CD4-positive, CD25-positive, alpha-beta regulatory T cell (primary cell): Measurements from ENCODE around the gene RGMA. TPM values are rescaled to one million over a fixed set of nuclear protein-coding genes. Genes with fewer than 3 reads are reported as not detected.

Source experiments
- ATAC-seq, 2 donors: fragments of 150-1000 bp; cut with Tn5 transposase; one replicate each; pipeline ENCODE4 v1.10.0; 2021; ENCODE audit warnings: low read depth in 2 of 2, moderate number of reproducible peaks in 2 of 2, moderate library complexity in 1 of 2
- DNase-seq, 3 donors: peaks; one replicate each; pipeline versions ENCODE4 v3.0.0 to v3.0.0-alpha.2; 2012 to 2022; ENCODE audit warnings: mixed read lengths in 1 of 3
- H3K27ac ChIP-seq: one replicate; pipeline ENCODE4 v1.7.0; 2013; ENCODE audit warnings: mild to moderate bottlenecking, low read length; ENCODE audit not compliant: insufficient read depth, poor library complexity, severe bottlenecking
- H3K27me3 ChIP-seq: one replicate; pipeline ENCODE4 v1.7.0; 2013; ENCODE audit warnings: low read length; ENCODE audit not compliant: control insufficient read depth, insufficient read depth
- H3K36me3 ChIP-seq: one replicate; pipeline ENCODE4 v1.7.0; 2013; ENCODE audit warnings: mild to moderate bottlenecking, low read length, moderate library complexity; ENCODE audit not compliant: control insufficient read depth, insufficient read depth
- H3K4me1 ChIP-seq: 2 replicates; pipeline ENCODE4 v1.7.0; 2013; ENCODE audit warnings: mild to moderate bottlenecking, low read length; ENCODE audit not compliant: insufficient read depth, control insufficient read depth, poor library complexity, severe bottlenecking
- H3K4me3 ChIP-seq: one replicate; pipeline ENCODE4 v1.7.0; 2013; ENCODE audit warnings: low read depth, mild to moderate bottlenecking, low read length, moderate library complexity
- H3K9me3 ChIP-seq, 2 experiments: 1 replicate in 1 of 2; 2 replicates in 1 of 2; pipeline ENCODE4 v1.7.0; 2013; ENCODE audit warnings: low read length in 2 of 2, mild to moderate bottlenecking in 1 of 2, moderate library complexity in 1 of 2; ENCODE audit not compliant: control insufficient read depth in 2 of 2
- H3K27ac Mint-ChIP-seq, 3 donors: one replicate each; pipeline ENCODE4 v1.8.0; 2020 to 2022; ENCODE audit warnings: mild to moderate bottlenecking in 3 of 3, mixed read lengths in 3 of 3, moderate library complexity in 2 of 3
- H3K27me3 Mint-ChIP-seq: one replicate; pipeline ENCODE4 v1.8.0; 2022; ENCODE audit warnings: mild to moderate bottlenecking, mixed read lengths
- H3K36me3 Mint-ChIP-seq: one replicate; pipeline ENCODE4 v1.8.0; 2020; ENCODE audit warnings: mixed read lengths
- H3K4me1 Mint-ChIP-seq, 4 donors: one replicate each; pipeline ENCODE4 v1.8.0; 2020 to 2022; ENCODE audit warnings: mixed read lengths in 4 of 4, mild to moderate bottlenecking in 1 of 4
- H3K4me3 Mint-ChIP-seq, 4 donors: one replicate each; pipeline ENCODE4 v1.8.0; 2020 to 2022; ENCODE audit warnings: mild to moderate bottlenecking in 4 of 4, mixed read lengths in 4 of 4, moderate library complexity in 3 of 4
- H3K9me3 Mint-ChIP-seq, 7 donors: one replicate each; pipeline ENCODE4 v1.8.0; 2020 to 2022; ENCODE audit warnings: mixed read lengths in 7 of 7, mild to moderate bottlenecking in 3 of 7, moderate library complexity in 2 of 7
- polyA plus RNA-seq, 4 donors: library from polyadenylated mRNA; unstranded; fragments of 300-500 nt; fragmentation: Illumina TruSeq; gene quantifications; one replicate each; pipeline ENCODE4 v1.2.3, GENCODE V29; 2021
- total RNA-seq: library from RNA; stranded (reverse); gene quantifications from one replicate; pipeline ENCODE4 v1.2.3, GENCODE V29; 2022

The RGMA gene
- total and polyA plus RNA-seq, 5 donors from 2014 or later = 0.49 TPM; not detected in 4

GRCh38 chr15:93091465-93091864 lies 2.5 kb upstream of the RGMA start:
- Histone ChIP-seq H3K4me3 (no peak overlapping the region), H3K9me3 (no peaks in the 10 kb centered on the region), H3K27me3 (peaks cover 24% of the 10 kb centered on the region), H3K36me3 (no peaks in the 10 kb centered on the region), H3K27ac (no peak overlapping the region), H3K4me1 (peaks cover 15% of the 10 kb centered on the region)
- Mint-ChIP-seq H3K36me3 (peaks cover 5% of the 10 kb centered on the region), H3K4me1 (peaks cover 5 to 21% (median 10%) of the 10 kb centered on the region in 4 donors), H3K27me3 (peaks cover 41% of the 10 kb centered on the region), H3K4me3 (no peak overlapping the region), H3K27ac (no peak overlapping the region), H3K9me3 (peaks cover 0 to 5% (median 0%) of the 10 kb centered on the region in 7 donors)
- DNase-seq (no peak), ATAC-seq (no peak)

- peak overlapping the region; percentile 61 to 81 (median 78) for H3K4me3 Mint-ChIP-seq
- ATAC-seq = no peak
- H3K4me3 ChIP-seq = no peak overlapping the region
- peaks cover 15% of the 10 kb centered on the region for H3K4me1 ChIP-seq
- peaks cover 5 to 21% (median 10%) of the 10 kb centered on the region in 4 donors for H3K4me1 Mint-ChIP-seq
- H3K27me3 ChIP-seq = peaks cover 37% of the 10 kb centered on the region
- no peaks in the 10 kb centered on the region for H3K36me3 ChIP-seq
- H3K36me3 Mint-ChIP-seq = peaks cover 5% of the 10 kb centered on the region
- DNase-seq = no peak
- H3K27ac Mint-ChIP-seq = no peak overlapping the region
- H3K27ac ChIP-seq = no peak overlapping the region
- peaks cover 53% of the 10 kb centered on the region for H3K27me3 Mint-ChIP-seq
- H3K9me3 Mint-ChIP-seq = peaks cover 0 to 5% (median 0%) of the 10 kb centered on the region in 7 donors
- no peaks in the 10 kb centered on the region for H3K9me3 ChIP-seq
These were observed 805 bp upstream of the RGMA start for GRCh38 chr15:93089727-93090305.

- Histone ChIP-seq H3K27me3 (peaks cover 43% of the 10 kb centered on the region), H3K4me3 (peak overlapping the region; percentile 37), H3K27ac (no peak overlapping the region), H3K4me1 (peaks cover 15% of the 10 kb centered on the region), H3K9me3 (no peaks in the 10 kb centered on the region), H3K36me3 (no peaks in the 10 kb centered on the region)
- H3K4me3 Mint-ChIP-seq = peak overlapping the region; percentile 47 to 88 (median 80)
- H3K27me3 Mint-ChIP-seq = peaks cover 61% of the 10 kb centered on the region
- peaks cover 0 to 5% (median 0%) of the 10 kb centered on the region in 7 donors for H3K9me3 Mint-ChIP-seq
- peaks cover 5 to 21% (median 10%) of the 10 kb centered on the region in 4 donors for H3K4me1 Mint-ChIP-seq
- no peak overlapping the region for H3K27ac Mint-ChIP-seq
- H3K36me3 Mint-ChIP-seq = peaks cover 5% of the 10 kb centered on the region
- DNase-seq (peak in 1 of 3 donors; percentile 6), ATAC-seq (no peak)
These were observed 621 bp downstream of the RGMA start for GRCh38 chr15:93088200-93088980.

- H3K36me3 ChIP-seq = no peaks in the 10 kb centered on the region
- H3K27me3 Mint-ChIP-seq = peaks cover 64% of the 10 kb centered on the region
- peak; percentile 18 to 73 (median 57) for DNase-seq
- H3K27ac ChIP-seq = no peak overlapping the region
- H3K9me3 Mint-ChIP-seq = peaks cover 0 to 5% (median 0%) of the 10 kb centered on the region in 7 donors
- H3K4me3 ChIP-seq = peak overlapping the region; percentile 37
- peaks cover 5 to 21% (median 10%) of the 10 kb centered on the region in 4 donors for H3K4me1 Mint-ChIP-seq
- H3K27ac Mint-ChIP-seq = no peak overlapping the region
- ATAC-seq = peak in 1 of 2 donors; percentile 46
- peak overlapping the region; percentile 47 to 88 (median 80) for H3K4me3 Mint-ChIP-seq
- H3K4me1 ChIP-seq = peaks cover 15% of the 10 kb centered on the region
- H3K36me3 Mint-ChIP-seq = peaks cover 5% of the 10 kb centered on the region
- H3K9me3 ChIP-seq = no peaks in the 10 kb centered on the region
- H3K27me3 ChIP-seq = peaks cover 43% of the 10 kb centered on the region
These were observed 1.2 kb downstream of the RGMA start for GRCh38 chr15:93087825-93088199.

- Histone ChIP-seq H3K36me3 (no peaks in the 10 kb centered on the region), H3K27me3 (peaks cover 43% of the 10 kb centered on the region), H3K9me3 (no peaks in the 10 kb centered on the region), H3K4me1 (peaks cover 15% of the 10 kb centered on the region), H3K4me3 (no peak overlapping the region), H3K27ac (no peak overlapping the region)
- Mint-ChIP-seq H3K27me3 (peaks cover 68% of the 10 kb centered on the region), H3K4me3 (peak overlapping the region in 1 of 4 donors; percentile 46), H3K9me3 (peaks cover 0 to 5% (median 0%) of the 10 kb centered on the region in 7 donors), H3K36me3 (peaks cover 5% of the 10 kb centered on the region), H3K4me1 (peaks cover 5 to 21% (median 10%) of the 10 kb centered on the region in 4 donors), H3K27ac (no peak overlapping the region)
- DNase-seq (no peak), ATAC-seq (no peak)
These were observed 2.2 kb downstream of the RGMA start for GRCh38 chr15:93086791-93087190.

- H3K4me1 ChIP-seq = peaks cover 15% of the 10 kb centered on the region
- peaks cover 44% of the 10 kb centered on the region for H3K27me3 ChIP-seq
- H3K36me3 Mint-ChIP-seq = peaks cover 5% of the 10 kb centered on the region
- H3K36me3 ChIP-seq = no peaks in the 10 kb centered on the region
- DNase-seq (no peak), ATAC-seq (no peak)
- no peak overlapping the region for H3K27ac Mint-ChIP-seq
- no peaks in the 10 kb centered on the region for H3K9me3 ChIP-seq
- no peak overlapping the region for H3K27ac ChIP-seq
- no peak overlapping the region for H3K4me3 ChIP-seq
- H3K27me3 Mint-ChIP-seq = peaks cover 68% of the 10 kb centered on the region
- H3K4me3 Mint-ChIP-seq = no peak overlapping the region
- peaks cover 0 to 6% (median 0%) of the 10 kb centered on the region in 7 donors for H3K9me3 Mint-ChIP-seq
- peaks cover 5 to 21% (median 10%) of the 10 kb centered on the region in 4 donors for H3K4me1 Mint-ChIP-seq
These were observed 3.3 kb downstream of the RGMA start for GRCh38 chr15:93085692-93086091.

- DNase-seq = no peak
- Mint-ChIP-seq H3K27me3 (peaks cover 74% of the 10 kb centered on the region), H3K36me3 (peaks cover 3% of the 10 kb centered on the region), H3K27ac (no peak overlapping the region), H3K4me1 (peaks cover 2 to 8% (median 5%) of the 10 kb centered on the region in 4 donors), H3K9me3 (peaks cover 0 to 3% (median 0%) of the 10 kb centered on the region in 7 donors), H3K4me3 (no peak overlapping the region)
- Histone ChIP-seq H3K4me3 (no peak overlapping the region), H3K36me3 (no peaks in the 10 kb centered on the region), H3K4me1 (peaks cover 4% of the 10 kb centered on the region), H3K9me3 (no peaks in the 10 kb centered on the region), H3K27ac (no peak overlapping the region), H3K27me3 (peaks cover 41% of the 10 kb centered on the region)
- no peak for ATAC-seq
These were observed 6.2 kb downstream of the RGMA start for GRCh38 chr15:93082861-93083260.
